Adrenal gland (tissue), 19 donors: ENCODE results near the gene MMP19. TPM values are rescaled to one million over a fixed set of nuclear protein-coding genes. Genes with fewer than 3 reads are reported as not detected.

ENCODE experiments used
- DNase-seq, 7 donors: peaks; one replicate each; pipeline ENCODE4 v3.0.0-alpha.2; 2019 to 2020
- H3K27ac ChIP-seq, 5 donors: fragments of 200-600 bp; sonication (generic) in 4 of 5; 1 replicate in 3 of 5; 2 replicates in 2 of 5; pipeline versions ENCODE4 v1.5.1 to v1.8.0; 2016 to 2020; ENCODE audit warnings: mild to moderate bottlenecking in 1 of 5
- H3K27me3 ChIP-seq: fragments of 200-600 bp; 2 replicates; pipeline ENCODE4 v1.8.0; 2021
- H3K36me3 ChIP-seq, 2 donors: fragments of 200-600 bp; replicated peaks in 1 of 2; 1 replicate in 1 of 2; 2 replicates in 1 of 2; pipeline versions ENCODE4 v1.5.1 to v1.8.0; 2018 to 2022
- H3K4me1 ChIP-seq, 2 donors: fragments of 200-600 bp; replicated peaks in 1 of 2; 1 replicate in 1 of 2; 2 replicates in 1 of 2; pipeline versions ENCODE4 v1.5.1 to v1.8.0; 2018 to 2021
- H3K4me3 ChIP-seq, 4 donors: fragments of 200-600 bp; sonication (generic) in 3 of 4; one replicate each; pipeline ENCODE4 v1.5.1; 2016 to 2018
- H3K9me3 ChIP-seq, 3 donors: fragments of 200-600 bp; sonication (generic) in 1 of 3; replicated peaks in 1 of 3; 1 replicate in 2 of 3; 2 replicates in 1 of 3; pipeline versions ENCODE4 v1.5.1 to v1.8.0; 2016 to 2021
- POLR2A ChIP-seq, 2 donors: fragments of 450-650 bp; IDR thresholded peaks; one replicate each; pipeline ENCODE4 v1.6.1; 2017; ENCODE audit warnings: antibody characterized with exemption in 2 of 2, mild to moderate bottlenecking in 2 of 2, moderate library complexity in 1 of 2
- WGBS, 4 donors: extraction: QIAGEN DNeasy Blood & Tissue Kit in 2 of 4; methylation state at CpG; one replicate each; pipeline versions ENCODE4 v1.1.5 to v1.1.7; 2013 to 2017; 5-methylcytosine and 5-hydroxymethylcytosine counted together
- intact Hi-C, 2 donors: fragments of 100-400 bp; cut with DNase I; formaldehyde crosslinking; loops; one replicate each; pipeline versions ENCODE4 v1.14.1 to v1.15.0; 2022 to 2023
- long read RNA-seq, 10 donors: library from polyadenylated mRNA in 3 of 10; unstranded in 2 of 10; stranded (forward) in 1 of 10; transcript quantifications; one replicate each; pipeline ENCODE4 v2.0.0 and lab custom pipeline, GENCODE V29; 2021 to 2026
- polyA plus RNA-seq, 3 donors: library from polyadenylated mRNA; stranded (reverse); fragments of 200-250 nt in 2 of 3; fragments of 350-450 nt in 1 of 3; fragmentation: Illumina TruSeq in 1 of 3; extraction: RNeasy Lipid Tissue Mini Kit (QIAGEN cat#74804) in 1 of 3; gene quantifications; one replicate each; pipeline ENCODE4 v1.2.3, GENCODE V29; 2013 to 2014
- total RNA-seq, 9 donors: library from RNA; depleted of rRNA in 4 of 9; stranded (reverse); fragments of >200 nt in 4 of 9; fragments of 120-200 nt in 1 of 9; fragmentation: NEBNext Ultra II Directional in 1 of 9; extraction: Animal tissue kit (Norgen Biotek cat#: 25700) in 1 of 9; gene quantifications; one replicate each; pipeline versions ENCODE4 v1.1.0 to v1.2.4, GENCODE V29; 2013 to 2023
- TF ChIP-seq, protein P1 (sequence below), 6 experiments: fragments of 450-650 bp in 4 of 6; fragments of 200-600 bp in 2 of 6; sonication (generic) in 1 of 6; IDR thresholded peaks; 1 replicate in 5 of 6; 2 replicates in 1 of 6; pipeline versions ENCODE4 v1.5.1 to v1.8.0; 2016 to 2021; ENCODE audit warnings: antibody characterized with exemption in 6 of 6, mild to moderate bottlenecking in 2 of 6, moderate library complexity in 1 of 6
- donor health status: healthy with polysubstance abuse.
- donor health status: Bipolar disorder and iron deficiency.
- donor health status: DM: yes; HTN: yes; CAD: no.
- donor health status: DM: no; HTN: no; CAD: no.
- donor health status: DM: no; HTN: no; CAD: no.
- donor health status: DM: yes; HTN: yes; CAD: no.

Gene MMP19, protein sequence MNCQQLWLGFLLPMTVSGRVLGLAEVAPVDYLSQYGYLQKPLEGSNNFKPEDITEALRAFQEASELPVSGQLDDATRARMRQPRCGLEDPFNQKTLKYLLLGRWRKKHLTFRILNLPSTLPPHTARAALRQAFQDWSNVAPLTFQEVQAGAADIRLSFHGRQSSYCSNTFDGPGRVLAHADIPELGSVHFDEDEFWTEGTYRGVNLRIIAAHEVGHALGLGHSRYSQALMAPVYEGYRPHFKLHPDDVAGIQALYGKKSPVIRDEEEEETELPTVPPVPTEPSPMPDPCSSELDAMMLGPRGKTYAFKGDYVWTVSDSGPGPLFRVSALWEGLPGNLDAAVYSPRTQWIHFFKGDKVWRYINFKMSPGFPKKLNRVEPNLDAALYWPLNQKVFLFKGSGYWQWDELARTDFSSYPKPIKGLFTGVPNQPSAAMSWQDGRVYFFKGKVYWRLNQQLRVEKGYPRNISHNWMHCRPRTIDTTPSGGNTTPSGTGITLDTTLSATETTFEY
- total RNA-seq (10 to 100 TPM in 3 of 9 donors, 1 to 10 TPM in 5, under 1 TPM in 1; 0.89 to 17.3 (median 7.0) TPM), polyA plus RNA-seq (10 to 100 TPM in 2 of 3 donors, 1 to 10 TPM in 1; 8.0 to 15.8 (median 15.3) TPM)
- long read RNA-seq, donor 1: 0 reads
- long read RNA-seq, donor 2: 0 reads
- long read RNA-seq, donor 3: 0 reads
- long read RNA-seq, donor 4, partial matches to known transcripts: 1 of 3 reads
- long read RNA-seq, donor 4, other reads (novel, unspliced or antisense): 0 of 3 reads
- long read RNA-seq, donor 5, partial matches to known transcripts: 0 of 2 reads
- long read RNA-seq, donor 5, other reads (novel, unspliced or antisense): 0 of 2 reads
- long read RNA-seq, donor 6, partial matches to known transcripts: 0 of 3 reads
- long read RNA-seq, donor 6, other reads (novel, unspliced or antisense): 2 of 3 reads
- long read RNA-seq, donor 7: 0 reads
- long read RNA-seq, donor 8: 0 reads
- long read RNA-seq, donor 9: 0 reads
- long read RNA-seq, donor 10: 0 reads

DNA sequence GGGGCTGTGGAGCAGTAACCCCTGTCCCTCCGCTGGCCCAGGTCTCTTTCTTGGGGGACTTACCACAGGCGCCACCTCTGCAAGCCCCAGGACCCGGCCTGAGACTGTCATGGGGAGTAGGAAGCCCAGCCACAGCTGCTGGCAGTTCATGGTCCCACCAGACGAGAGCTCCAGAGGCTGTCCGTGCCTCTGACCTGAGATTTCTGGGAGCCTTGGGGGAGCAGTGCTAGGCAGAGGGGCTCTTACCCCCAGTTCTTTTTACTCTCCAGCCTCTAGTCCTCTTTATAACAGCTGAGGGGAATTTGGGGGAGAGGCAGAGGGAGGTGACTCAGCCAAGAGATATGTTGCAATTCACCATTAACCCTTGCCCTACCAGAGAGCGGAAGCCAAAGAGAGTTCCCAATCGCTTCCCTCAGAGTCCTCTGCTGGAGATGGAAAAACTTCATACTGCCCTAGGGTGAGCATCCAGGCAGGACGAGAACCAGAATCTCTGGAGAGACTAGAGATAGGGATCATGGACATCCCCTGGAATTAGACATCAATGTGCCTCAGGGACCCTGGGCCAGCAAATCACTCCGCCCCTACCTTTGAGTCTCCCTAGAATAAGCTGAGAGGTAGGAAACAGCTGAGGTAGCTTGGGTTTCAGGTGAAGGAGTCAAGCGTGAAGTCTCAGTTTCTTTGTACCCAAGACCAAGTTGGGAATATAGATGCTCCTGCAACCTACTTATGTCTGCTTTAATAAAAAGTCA lies at the start of gene MMP19:
Gene MMP19, minus strand, starts transcription at position 256 of the 749 bp plus-strand sequence. Its CDS starts 106 bp downstream, at position 150.
- 62 to 76% (median 66%) methylated on average over 6 to 10 of the region's 10 CpGs for WGBS, 4 donors
- DNase-seq: peak in 2 of 7 donors; percentile 35
- TF ChIP-seq, protein P1, sequence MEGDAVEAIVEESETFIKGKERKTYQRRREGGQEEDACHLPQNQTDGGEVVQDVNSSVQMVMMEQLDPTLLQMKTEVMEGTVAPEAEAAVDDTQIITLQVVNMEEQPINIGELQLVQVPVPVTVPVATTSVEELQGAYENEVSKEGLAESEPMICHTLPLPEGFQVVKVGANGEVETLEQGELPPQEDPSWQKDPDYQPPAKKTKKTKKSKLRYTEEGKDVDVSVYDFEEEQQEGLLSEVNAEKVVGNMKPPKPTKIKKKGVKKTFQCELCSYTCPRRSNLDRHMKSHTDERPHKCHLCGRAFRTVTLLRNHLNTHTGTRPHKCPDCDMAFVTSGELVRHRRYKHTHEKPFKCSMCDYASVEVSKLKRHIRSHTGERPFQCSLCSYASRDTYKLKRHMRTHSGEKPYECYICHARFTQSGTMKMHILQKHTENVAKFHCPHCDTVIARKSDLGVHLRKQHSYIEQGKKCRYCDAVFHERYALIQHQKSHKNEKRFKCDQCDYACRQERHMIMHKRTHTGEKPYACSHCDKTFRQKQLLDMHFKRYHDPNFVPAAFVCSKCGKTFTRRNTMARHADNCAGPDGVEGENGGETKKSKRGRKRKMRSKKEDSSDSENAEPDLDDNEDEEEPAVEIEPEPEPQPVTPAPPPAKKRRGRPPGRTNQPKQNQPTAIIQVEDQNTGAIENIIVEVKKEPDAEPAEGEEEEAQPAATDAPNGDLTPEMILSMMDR (IDR thresholded peaks at IDR 0.05): no peak
- no peak for TF ChIP-seq POLR2A (IDR thresholded peaks at IDR 0.05)
- peaks cover 0 to 10% of the 10 kb centered on the region in 2 donors for H3K4me1 ChIP-seq
- peak within 1 kb of the TSS in 3 of 5 donors; percentile 3 to 70 (median 30) for H3K27ac ChIP-seq
- H3K27me3 ChIP-seq: no peaks in the 10 kb centered on the region
- intact Hi-C loops: no loop called here
- no peaks in the 10 kb centered on the region for H3K9me3 ChIP-seq
- peak within 1 kb of the TSS in 2 of 4 donors; percentile 31 to 42 for H3K4me3 ChIP-seq
- H3K36me3 ChIP-seq: no peaks in the 10 kb centered on the region

DNA sequence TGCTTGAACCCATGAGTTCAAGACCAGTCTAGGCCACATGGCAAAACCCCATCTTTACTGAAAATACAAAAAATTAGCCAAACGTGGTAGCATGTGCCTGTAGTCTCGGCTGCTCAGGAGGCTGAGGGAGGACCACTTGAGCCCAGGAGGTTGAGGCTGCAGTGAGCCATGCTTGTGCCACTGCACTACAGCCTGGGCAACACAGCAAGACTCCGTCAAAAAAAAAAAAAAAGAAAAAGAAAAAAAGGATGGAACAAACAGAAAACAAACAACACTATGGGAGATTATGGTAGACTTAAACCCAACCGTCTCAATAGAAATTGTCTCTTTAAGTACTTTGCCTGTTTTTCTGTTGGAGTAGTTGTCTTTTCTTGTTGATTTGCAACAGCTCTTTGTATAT lies 48.6 kb upstream of the MMP19 start:
- Histone ChIP-seq H3K9me3 (no peaks in the 10 kb centered on the region), H3K27me3 (no peaks in the 10 kb centered on the region), H3K27ac (no peak overlapping the region), H3K36me3 (no peaks in the 10 kb centered on the region), H3K4me1 (no peaks in the 10 kb centered on the region), H3K4me3 (no peak overlapping the region)
- DNase-seq: no peak
- WGBS, 4 donors: 81 to 93% (median 89%) methylated on average over 4 of the region's 4 CpGs
- TF ChIP-seq POLR2A (IDR thresholded peaks at IDR 0.05): no peak
- TF ChIP-seq, protein P1 (IDR thresholded peaks at IDR 0.05): no peak
- intact Hi-C loops: no loop called here

DNA sequence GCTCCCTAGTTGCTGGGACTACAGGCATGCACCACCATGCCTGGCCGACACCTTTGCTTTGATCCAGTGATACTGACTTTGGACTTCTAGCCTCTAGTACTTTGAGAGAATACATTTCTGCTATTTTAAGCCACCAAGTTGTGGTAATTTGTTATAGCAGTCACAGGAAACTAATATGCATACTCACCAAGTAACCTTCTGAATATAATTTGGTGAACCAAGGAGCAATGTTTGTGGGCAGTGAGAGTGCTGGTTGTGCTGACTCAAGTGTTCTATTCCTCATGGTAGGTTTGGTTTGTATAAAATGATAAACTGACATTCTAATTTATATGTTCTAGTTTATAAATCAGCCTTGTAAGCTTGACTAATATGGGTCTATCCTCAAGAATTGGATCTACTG lies 42.4 kb upstream of the MMP19 start:
- Histone ChIP-seq H3K9me3 (no peaks in the 10 kb centered on the region), H3K27ac (no peak overlapping the region), H3K4me1 (no peaks in the 10 kb centered on the region), H3K4me3 (no peak overlapping the region), H3K27me3 (no peaks in the 10 kb centered on the region), H3K36me3 (no peaks in the 10 kb centered on the region)
- TF ChIP-seq, protein P1 (IDR thresholded peaks at IDR 0.05): no peak
- no peak for TF ChIP-seq POLR2A (IDR thresholded peaks at IDR 0.05)
- WGBS, 4 donors: 88 to 100% (median 96%) methylated on average over 1 of the region's 1 CpG
- DNase-seq: no peak
- intact Hi-C loops: no loop called here
